HG02759 (cell line): ENCODE measurements around the gene LSAMP.
A peak's percentile ranks its signal among the peaks of the same experiment; 100 is the strongest.

Source experiments
- ATAC-seq: cut with Tn5 transposase; IDR thresholded peaks from one replicate; pipeline ENCODE4 v1.9.1; 2021; ENCODE audit warnings: mild to moderate bottlenecking, moderate library complexity; ENCODE audit not compliant: unreplicated experiment

Gene LSAMP

GRCh38 chr3:115982629-115983028 is 462.7 kb downstream of the LSAMP start:
- ATAC-seq = no peak

GRCh38 chr3:115982108-115982507 is 463.2 kb downstream of the LSAMP start:
- ATAC-seq = no peak

- no peak for ATAC-seq
Observed at GRCh38 chr3:115980709-115981108, 464.6 kb downstream of the LSAMP start.

GRCh38 chr3:115977866-115978265 is 467.4 kb downstream of the LSAMP start:
- no peak for ATAC-seq

GRCh38 chr3:115975796-115976195 is 469.5 kb downstream of the LSAMP start:
- no peak for ATAC-seq

- peak; percentile 61 for ATAC-seq
Observed at GRCh38 chr3:115975353-115975752, 469.9 kb downstream of the LSAMP start.

GRCh38 chr3:115974940-115975339 is 470.3 kb downstream of the LSAMP start:
- no peak for ATAC-seq

- no peak for ATAC-seq
Observed at GRCh38 chr3:115968871-115969270, 476.4 kb downstream of the LSAMP start.

GRCh38 chr3:115961380-115961779 is 483.9 kb downstream of the LSAMP start:
- ATAC-seq = no peak

GRCh38 chr3:115960799-115961198 is 484.5 kb downstream of the LSAMP start:
- peak; percentile 68 for ATAC-seq

- ATAC-seq = no peak
Observed at GRCh38 chr3:115958526-115958925, 486.8 kb downstream of the LSAMP start.

GRCh38 chr3:115947325-115947724 is 498.0 kb downstream of the LSAMP start:
- ATAC-seq = no peak

GRCh38 chr3:115943579-115943978 is 501.7 kb downstream of the LSAMP start:
- no peak for ATAC-seq

GRCh38 chr3:115937054-115937453 is 508.2 kb downstream of the LSAMP start:
- ATAC-seq = no peak

- ATAC-seq = no peak
Observed at GRCh38 chr3:115932807-115933206, 512.5 kb downstream of the LSAMP start.

- ATAC-seq = no peak
Observed at GRCh38 chr3:115931581-115931980, 513.7 kb downstream of the LSAMP start.

- ATAC-seq = peak; percentile 78
Observed at GRCh38 chr3:115930922-115931321, 514.4 kb downstream of the LSAMP start.

GRCh38 chr3:115930168-115930567 is 515.1 kb downstream of the LSAMP start:
- ATAC-seq = no peak

GRCh38 chr3:115928376-115928775 is 516.9 kb downstream of the LSAMP start:
- no peak for ATAC-seq

- no peak for ATAC-seq
Observed at GRCh38 chr3:115927197-115927596, 518.1 kb downstream of the LSAMP start.

GRCh38 chr3:115922681-115923347 is 522.5 kb downstream of the LSAMP start:
- ATAC-seq = no peak

- no peak for ATAC-seq
Observed at GRCh38 chr3:115921711-115922110, 523.6 kb downstream of the LSAMP start.

GRCh38 chr3:115918900-115919299 is 526.4 kb downstream of the LSAMP start:
- ATAC-seq = no peak
